H9 (cell line): ENCODE measurements around the gene FGF12. TPM values are rescaled to one million over a fixed set of nuclear protein-coding genes. Genes with fewer than 3 reads are reported as not detected.

Source experiments
- DNase-seq: peaks from one replicate; pipeline ENCODE4 v3.0.0-alpha.2; 2017
- H2AFZ ChIP-seq: one replicate; pipeline ENCODE4 v1.6.1; 2013; ENCODE audit warnings: mild to moderate bottlenecking, low read length, control low read depth, moderate library complexity
- H2AK5ac ChIP-seq: 2 replicates; pipeline ENCODE4 v1.6.1; 2013; ENCODE audit warnings: low read length, control low read depth, mixed read lengths; ENCODE audit not compliant: insufficient read length
- H2BK120ac ChIP-seq: one replicate; pipeline ENCODE4 v1.6.1; 2013; ENCODE audit warnings: low read depth, mild to moderate bottlenecking, low read length, control low read depth, inconsistent platforms; ENCODE audit not compliant: poor library complexity, severe bottlenecking
- H2BK12ac ChIP-seq: 2 replicates; pipeline ENCODE4 v1.6.1; 2013; ENCODE audit warnings: low read length, control low read depth, mixed read lengths, low read depth; ENCODE audit not compliant: insufficient read length
- H2BK15ac ChIP-seq: 2 replicates; pipeline ENCODE4 v1.6.1; 2013; ENCODE audit warnings: low read depth, low read length, control low read depth
- H2BK20ac ChIP-seq: one replicate; pipeline ENCODE4 v1.6.1; 2013; ENCODE audit warnings: low read depth, mild to moderate bottlenecking, low read length, control low read depth, inconsistent platforms; ENCODE audit not compliant: poor library complexity, severe bottlenecking
- H2BK5ac ChIP-seq: 2 replicates; pipeline ENCODE4 v1.6.1; 2013; ENCODE audit warnings: low read length, control low read depth, mixed read lengths; ENCODE audit not compliant: insufficient read length
- H3K14ac ChIP-seq: 2 replicates; pipeline ENCODE4 v1.6.1; 2013; ENCODE audit warnings: low read length, control low read depth; ENCODE audit not compliant: insufficient read depth
- H3K18ac ChIP-seq: 2 replicates; pipeline ENCODE4 v1.6.1; 2013; ENCODE audit warnings: low read depth, mild to moderate bottlenecking, mixed read lengths, low read length, control low read depth; ENCODE audit not compliant: insufficient read length
- H3K23ac ChIP-seq: 2 replicates; pipeline ENCODE4 v1.6.1; 2013; ENCODE audit warnings: low read length, control low read depth, mixed read lengths, low read depth; ENCODE audit not compliant: insufficient read length
- H3K23me2 ChIP-seq: 2 replicates; pipeline ENCODE4 v1.6.1; 2013; ENCODE audit warnings: low read depth, mild to moderate bottlenecking, mixed read lengths, low read length, control low read depth; ENCODE audit not compliant: insufficient read length, poor library complexity, severe bottlenecking
- H3K27ac ChIP-seq: 2 replicates; pipeline ENCODE4 v1.5.1; 2013; ENCODE audit warnings: low read length, control low read depth, mixed read lengths, low read depth; ENCODE audit not compliant: insufficient read length
- H3K27me3 ChIP-seq: 2 replicates; pipeline ENCODE4 v1.6.1; 2013; ENCODE audit warnings: low read length, control low read depth, inconsistent platforms; ENCODE audit not compliant: insufficient read depth
- H3K4ac ChIP-seq: 2 replicates; pipeline ENCODE4 v1.6.1; 2013; ENCODE audit warnings: low read depth, mild to moderate bottlenecking, control low read depth, inconsistent platforms, low read length, moderate library complexity
- H3K4me1 ChIP-seq: 2 replicates; pipeline ENCODE4 v1.6.1; 2013; ENCODE audit warnings: low read length, control low read depth, inconsistent platforms; ENCODE audit not compliant: insufficient read depth
- H3K4me2 ChIP-seq: 2 replicates; pipeline ENCODE4 v1.6.1; 2013; ENCODE audit warnings: low read length, control low read depth, mixed read lengths; ENCODE audit not compliant: insufficient read length, insufficient read depth
- H3K56ac ChIP-seq: 2 replicates; pipeline ENCODE4 v1.6.1; 2013; ENCODE audit warnings: low read depth, mild to moderate bottlenecking, mixed read lengths, low read length, control low read depth; ENCODE audit not compliant: insufficient read length
- H3K79me1 ChIP-seq: 2 replicates; pipeline ENCODE4 v1.6.1; 2013; ENCODE audit warnings: low read depth, mild to moderate bottlenecking, moderate library complexity, low read length, control low read depth, inconsistent platforms; ENCODE audit not compliant: insufficient read depth, poor library complexity, severe bottlenecking
- H3K79me2 ChIP-seq: 2 replicates; pipeline ENCODE4 v1.6.1; 2013; ENCODE audit warnings: low read length, control low read depth, inconsistent platforms; ENCODE audit not compliant: insufficient read depth
- H3K9ac ChIP-seq: 2 replicates; pipeline ENCODE4 v1.6.1; 2013; ENCODE audit warnings: low read length, control low read depth, mixed read lengths; ENCODE audit not compliant: insufficient read length; ENCODE audit errors: extremely low read depth
- H3K9me3 ChIP-seq: one replicate; pipeline ENCODE4 v1.6.1; 2013; ENCODE audit warnings: low read depth, low read length, inconsistent platforms; ENCODE audit not compliant: control insufficient read depth
- H3T11ph ChIP-seq: one replicate; pipeline ENCODE4 v1.6.1; 2013; ENCODE audit warnings: mild to moderate bottlenecking, low read length, control low read depth, inconsistent platforms
- H4K20me1 ChIP-seq: one replicate; pipeline ENCODE4 v1.6.1; 2013; ENCODE audit not compliant: control insufficient read depth, insufficient read length, insufficient read depth
- H4K5ac ChIP-seq: 2 replicates; pipeline ENCODE4 v1.6.1; 2013; ENCODE audit warnings: low read depth, mild to moderate bottlenecking, mixed read lengths, low read length, control low read depth; ENCODE audit not compliant: insufficient read length
- H4K8ac ChIP-seq: replicated peaks from 2 replicates; pipeline ENCODE4 v1.6.1; 2013; ENCODE audit warnings: low read length, control low read depth, mixed read lengths, low read depth; ENCODE audit not compliant: insufficient read length
- H4K91ac ChIP-seq: 2 replicates; pipeline ENCODE4 v1.6.1; 2013; ENCODE audit warnings: low read depth, mild to moderate bottlenecking, moderate library complexity, mixed read lengths, low read length, control low read depth; ENCODE audit not compliant: insufficient read length
- H3K27ac Mint-ChIP-seq, 3 experiments: 2 replicates in 2 of 3; 3 replicates in 1 of 3; pipeline ENCODE4 v1.8.0; 2020 to 2021; ENCODE audit warnings: mixed read lengths in 3 of 3, mild to moderate bottlenecking in 1 of 3, moderate library complexity in 1 of 3
- H3K27me3 Mint-ChIP-seq: 2 replicates; pipeline ENCODE4 v1.8.0; 2021; ENCODE audit warnings: low read depth, mild to moderate bottlenecking, moderate library complexity, mixed read lengths
- H3K36me3 Mint-ChIP-seq, 3 experiments: 2 replicates in 2 of 3; 3 replicates in 1 of 3; pipeline ENCODE4 v1.8.0; 2020 to 2021; ENCODE audit warnings: low read depth in 3 of 3, mixed read lengths in 3 of 3; ENCODE audit not compliant: insufficient read depth in 1 of 3
- H3K4me1 Mint-ChIP-seq, 2 experiments: 2 replicates each; pipeline ENCODE4 v1.8.0; 2020; ENCODE audit warnings: mixed read lengths in 2 of 2
- H3K4me3 Mint-ChIP-seq, 2 experiments: 2 replicates in 1 of 2; 3 replicates in 1 of 2; pipeline ENCODE4 v1.8.0; 2020 to 2021; ENCODE audit warnings: mild to moderate bottlenecking in 2 of 2, mixed read lengths in 2 of 2, moderate library complexity in 1 of 2
- H3K9me3 Mint-ChIP-seq, 2 experiments: 2 replicates in 1 of 2; 3 replicates in 1 of 2; pipeline ENCODE4 v1.8.0; 2020; ENCODE audit warnings: mild to moderate bottlenecking in 2 of 2, mixed read lengths in 2 of 2, moderate library complexity in 1 of 2
- CTCF ChIP-seq: fragments of 200-600 bp; sonication (generic); conservative IDR thresholded peaks from 3 replicates; pipeline ENCODE4 v1.8.0; 2021; ENCODE audit warnings: antibody characterized with exemption, mild to moderate bottlenecking
- WGBS: extraction: QIAGEN DNeasy Blood & Tissue Kit; methylation state at CpG from one replicate; pipeline ENCODE4 v1.1.7; 2013; ENCODE audit warnings: missing lambda C conversion rate, low lambda C conversion rate, mixed read lengths; ENCODE audit not compliant: insufficient read length; ENCODE audit errors: extremely low coverage; 5-methylcytosine and 5-hydroxymethylcytosine counted together
- total RNA-seq: library from RNA; stranded (reverse); gene quantifications from 2 replicates; pipeline ENCODE4 v1.2.1, GENCODE V29; 2021

FGF12 gene
- total RNA-seq, 1 experiment from 2014 or later, result 5.6 TPM

GRCh38 chr3:192351441-192351840, 375.9 kb downstream of the FGF12 start:
- Histone ChIP-seq H3K23ac (no peak overlapping the region), H2AFZ (no peak overlapping the region), H3K14ac (no peak overlapping the region), H3K9me3 (no peaks in the 10 kb centered on the region), H2AK5ac (no peak overlapping the region), H2BK15ac (no peak overlapping the region), H2BK120ac (no peak overlapping the region), H3K56ac (no peak overlapping the region), H4K8ac (no peak overlapping the region), H3K4me1 (no peaks in the 10 kb centered on the region; the same call in 1 of the 2 replicates), H3K9ac (no peak overlapping the region), H4K5ac (no peak overlapping the region), H3T11ph (no peak overlapping the region), H3K4ac (no peak overlapping the region), H2BK20ac (peak overlapping the region; percentile 26), H3K18ac (no peak overlapping the region), H3K23me2 (no peaks in the 10 kb centered on the region), H3K79me2 (no peaks in the 10 kb centered on the region), H3K79me1 (no peaks in the 10 kb centered on the region), H3K27me3 (no peaks in the 10 kb centered on the region), H2BK12ac (no peak overlapping the region), H3K27ac (no peak overlapping the region), H3K4me2 (no peak overlapping the region), H2BK5ac (no peak overlapping the region), H4K20me1 (no peaks in the 10 kb centered on the region), H4K91ac (no peak overlapping the region)
- no peak for TF ChIP-seq CTCF
- Mint-ChIP-seq H3K4me3 (no peak overlapping the region), H3K36me3 (no peaks in the 10 kb centered on the region), H3K4me1 (peaks cover 0 to 6% of the 10 kb centered on the region in 2 experiments; a peak in 2 of 4 replicates), H3K27ac (no peak overlapping the region), H3K9me3 (no peaks in the 10 kb centered on the region), H3K27me3 (no peaks in the 10 kb centered on the region)
- no peak for DNase-seq
- no CpG with 5 or more reads among the region's 3 CpGs for WGBS
